Nephron progenitor cell (in vitro differentiated cells): ENCODE data around the gene TMEM179.

ENCODE experiments used
- DNase-seq: peaks from one replicate; pipeline ENCODE4 v3.0.0; 2021
- H3K27ac Mint-ChIP-seq: 2 replicates; pipeline ENCODE4 v1.8.0; 2021; ENCODE audit warnings: mild to moderate bottlenecking, moderate library complexity, mixed read lengths
- H3K27me3 Mint-ChIP-seq: 2 replicates; pipeline ENCODE4 v1.8.0; 2021; ENCODE audit warnings: mild to moderate bottlenecking, low read depth, mixed read lengths; ENCODE audit not compliant: poor library complexity
- H3K36me3 Mint-ChIP-seq: 2 replicates; pipeline ENCODE4 v1.8.0; 2021; ENCODE audit warnings: low read depth, mixed read lengths
- H3K4me1 Mint-ChIP-seq: 2 replicates; pipeline ENCODE4 v1.8.0; 2021; ENCODE audit warnings: mixed read lengths
- H3K4me3 Mint-ChIP-seq: 2 replicates; pipeline ENCODE4 v1.8.0; 2021; ENCODE audit warnings: mild to moderate bottlenecking, moderate library complexity, mixed read lengths
- H3K9me3 Mint-ChIP-seq: 2 replicates; pipeline ENCODE4 v1.8.0; 2021; ENCODE audit warnings: mild to moderate bottlenecking, moderate library complexity, mixed read lengths
- CTCF ChIP-seq: fragments of 200-600 bp; sonication (generic); IDR thresholded peaks from 2 replicates; pipeline ENCODE4 v1.5.0; 2021; ENCODE audit warnings: antibody characterized with exemption

TMEM179 gene

GRCh38 chr14:104643306-104643705, 38.7 kb upstream of the TMEM179 start:
- Mint-ChIP-seq H3K9me3 (peaks cover 19% of the 10 kb centered on the region), H3K36me3 (peaks cover 9% of the 10 kb centered on the region), H3K27ac (no peak overlapping the region), H3K4me1 (peaks cover 11% of the 10 kb centered on the region), H3K27me3 (peaks cover 38% of the 10 kb centered on the region), H3K4me3 (no peak overlapping the region)
- no peak for DNase-seq
- no peak for TF ChIP-seq CTCF

GRCh38 chr14:104642540-104642868, 37.9 kb upstream of the TMEM179 start:
- no peak for DNase-seq
- no peak for TF ChIP-seq CTCF
- Mint-ChIP-seq H3K9me3 (peaks cover 19% of the 10 kb centered on the region), H3K27ac (no peak overlapping the region), H3K4me1 (peaks cover 14% of the 10 kb centered on the region), H3K36me3 (peaks cover 9% of the 10 kb centered on the region), H3K27me3 (peaks cover 46% of the 10 kb centered on the region), H3K4me3 (no peak overlapping the region)

GRCh38 chr14:104641753-104642539, 37.4 kb upstream of the TMEM179 start:
- DNase-seq, result no peak

GRCh38 chr14:104640681-104641080, 36.1 kb upstream of the TMEM179 start:
- Mint-ChIP-seq H3K27me3 (peaks cover 47% of the 10 kb centered on the region), H3K9me3 (peaks cover 11% of the 10 kb centered on the region), H3K36me3 (peaks cover 9% of the 10 kb centered on the region), H3K27ac (no peak overlapping the region), H3K4me3 (no peak overlapping the region), H3K4me1 (peaks cover 14% of the 10 kb centered on the region)
- DNase-seq, result no peak
- TF ChIP-seq CTCF, result no peak

More at GRCh38 chr14:104641753-104642539, 37.4 kb upstream of the TMEM179 start:
- Mint-ChIP-seq H3K36me3 (peaks cover 9% of the 10 kb centered on the region), H3K4me3 (no peak overlapping the region), H3K27ac (no peak overlapping the region), H3K27me3 (peaks cover 50% of the 10 kb centered on the region), H3K9me3 (peaks cover 19% of the 10 kb centered on the region), H3K4me1 (peaks cover 14% of the 10 kb centered on the region)
- TF ChIP-seq CTCF, result no peak

GRCh38 chr14:104639885-104640548, 35.4 kb upstream of the TMEM179 start:
- H3K27ac Mint-ChIP-seq, result no peak overlapping the region
- H3K36me3 Mint-ChIP-seq, result peaks cover 5% of the 10 kb centered on the region
- H3K27me3 Mint-ChIP-seq, result peaks cover 46% of the 10 kb centered on the region
- peak; percentile 85 for DNase-seq
- H3K4me1 Mint-ChIP-seq, result peaks cover 14% of the 10 kb centered on the region
- TF ChIP-seq CTCF, result peak; percentile 97
- no peak overlapping the region for H3K4me3 Mint-ChIP-seq
- H3K9me3 Mint-ChIP-seq, result peaks cover 5% of the 10 kb centered on the region
